NAMALWA (cell line): ENCODE measurements around the gene RELL1.

Experiments used
- DNase-seq: peaks from one replicate; pipeline ENCODE4 v3.0.0-alpha.2; 2015; ENCODE audit warnings: low spot score

Gene RELL1, protein sequence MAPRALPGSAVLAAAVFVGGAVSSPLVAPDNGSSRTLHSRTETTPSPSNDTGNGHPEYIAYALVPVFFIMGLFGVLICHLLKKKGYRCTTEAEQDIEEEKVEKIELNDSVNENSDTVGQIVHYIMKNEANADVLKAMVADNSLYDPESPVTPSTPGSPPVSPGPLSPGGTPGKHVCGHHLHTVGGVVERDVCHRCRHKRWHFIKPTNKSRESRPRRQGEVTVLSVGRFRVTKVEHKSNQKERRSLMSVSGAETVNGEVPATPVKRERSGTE

DNA sequence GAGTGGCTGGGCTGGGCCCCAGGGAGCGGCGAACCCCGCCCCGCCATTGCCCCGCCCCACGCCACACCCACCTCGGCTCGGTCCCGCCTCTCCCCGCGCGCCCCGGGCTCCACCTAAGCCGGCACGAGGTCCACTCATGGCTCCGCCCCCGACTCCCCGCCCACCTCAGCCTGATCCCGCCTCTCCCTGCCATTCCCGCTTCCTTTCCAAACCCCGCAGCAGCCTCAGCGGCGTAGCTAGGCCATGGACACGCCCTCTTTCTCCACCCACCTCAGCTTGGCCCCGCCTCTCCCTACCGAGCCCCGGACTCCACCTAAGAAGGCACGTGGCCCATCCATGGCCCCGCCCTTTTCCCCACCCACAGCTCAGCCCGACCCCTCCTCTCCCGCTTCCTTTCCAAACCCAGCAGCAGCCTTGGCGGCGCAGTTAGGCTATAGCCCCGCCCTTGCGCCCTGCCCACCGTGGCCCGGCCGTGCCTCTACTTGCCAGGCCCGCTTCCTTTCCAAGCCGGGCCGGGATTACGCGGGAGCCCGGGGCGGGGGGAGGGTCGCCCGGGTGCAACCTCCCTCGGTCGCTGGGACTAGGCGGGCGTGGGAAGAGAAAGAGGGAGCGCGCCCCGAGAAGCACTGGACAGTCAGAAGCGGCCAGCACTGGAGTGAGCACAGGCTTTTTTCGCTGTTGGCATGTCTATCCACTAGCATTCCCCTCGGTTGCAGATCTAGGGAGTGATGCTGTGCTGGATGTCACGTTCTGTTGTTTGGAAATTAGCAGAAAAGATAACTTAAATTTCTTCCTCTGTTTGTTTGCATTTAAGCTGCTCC, at the start of gene RELL1:
TSS of gene RELL1 (minus strand) at position 4 of the 821 bp plus-strand sequence. CDS start 89 bp downstream, outside the sequence.
- DNase-seq = peak; percentile 99

DNA sequence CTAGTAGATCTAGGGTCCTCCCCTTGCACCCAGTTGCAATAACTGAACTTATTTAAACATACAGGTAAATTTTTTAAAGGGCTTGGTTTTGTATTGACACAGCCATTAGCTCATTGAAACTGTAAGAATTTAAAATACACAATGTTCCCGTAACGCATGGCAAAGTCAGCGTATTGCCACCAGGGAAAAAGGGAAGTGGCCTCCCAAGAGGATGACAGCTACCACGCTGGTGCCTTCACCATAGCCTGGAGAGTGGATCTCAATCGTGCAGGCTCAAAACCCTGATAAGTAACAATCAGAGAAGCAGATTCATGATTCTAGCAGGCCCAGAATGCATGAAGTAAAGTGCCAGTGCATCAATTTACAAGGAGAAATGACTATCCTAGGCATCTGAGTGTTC, 49.4 kb upstream of the RELL1 start:
- DNase-seq = no peak

DNA sequence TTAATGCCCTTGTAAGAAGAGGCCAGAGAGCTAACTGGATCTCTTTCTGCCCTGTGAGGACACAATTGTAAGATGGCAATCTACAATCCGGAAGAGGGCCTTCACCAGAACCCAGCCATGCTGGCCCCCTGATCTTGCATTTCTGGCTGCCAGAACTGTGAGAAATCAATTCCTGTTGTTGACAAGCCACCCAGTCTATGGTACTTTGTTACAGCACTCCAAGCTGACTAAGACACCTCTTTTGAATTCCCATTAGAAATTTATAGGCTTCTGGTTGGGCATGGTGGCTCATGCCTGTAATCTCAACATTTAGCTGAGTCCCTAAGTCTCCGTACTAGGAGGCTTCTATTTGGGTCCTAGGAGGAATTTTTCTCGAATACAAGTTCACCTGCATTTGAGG, 48.8 kb upstream of the RELL1 start:
- DNase-seq = no peak

- DNase-seq = no peak
These were observed 47.2 kb upstream of the RELL1 start for GRCh38 chr4:37733240-37733867.

- DNase-seq = no peak
These were observed 46.5 kb upstream of the RELL1 start for GRCh38 chr4:37732526-37733186.

- no peak for DNase-seq
These were observed 43.5 kb upstream of the RELL1 start for GRCh38 chr4:37729649-37730004.

GRCh38 chr4:37728064-37728463, 41.9 kb upstream of the RELL1 start:
- no peak for DNase-seq

DNA sequence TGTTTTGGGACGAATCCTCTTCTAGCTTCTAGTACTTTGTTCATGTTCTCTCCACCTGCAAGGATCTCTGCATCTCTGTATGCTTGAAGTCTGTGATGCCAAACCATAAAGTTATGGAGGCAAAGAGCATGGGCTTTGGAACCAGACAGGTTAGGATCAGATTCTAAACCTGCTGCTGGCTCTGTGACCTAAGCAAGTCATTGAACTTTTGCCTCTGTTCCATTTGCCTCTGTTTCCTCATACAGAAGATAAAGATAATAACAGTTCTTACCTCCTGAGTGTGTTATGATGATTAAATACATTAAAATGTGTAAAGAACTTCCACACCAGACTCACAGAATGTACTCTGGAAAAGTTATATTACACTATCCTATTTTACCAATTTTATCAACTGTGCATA, 41.5 kb upstream of the RELL1 start:
- no peak for DNase-seq

DNA sequence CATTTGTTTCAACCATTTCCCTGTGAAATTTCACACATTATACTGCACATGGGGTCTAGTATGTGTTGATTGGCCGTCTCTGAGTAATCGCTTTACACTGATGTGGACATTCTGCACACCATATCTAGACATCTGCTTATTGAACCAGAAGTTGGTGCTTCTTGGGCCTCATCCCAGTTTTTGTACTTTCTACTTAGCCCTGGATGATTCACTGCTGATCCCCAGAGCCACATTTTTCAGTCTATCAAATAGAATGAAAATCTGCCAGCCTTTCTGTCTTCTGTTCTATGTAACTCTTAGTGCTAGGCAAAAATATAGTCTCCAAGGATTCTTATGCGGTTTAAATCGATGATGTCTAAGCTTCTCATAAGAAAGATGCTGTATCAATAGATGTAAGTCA, 40.5 kb upstream of the RELL1 start:
- DNase-seq = no peak

DNA sequence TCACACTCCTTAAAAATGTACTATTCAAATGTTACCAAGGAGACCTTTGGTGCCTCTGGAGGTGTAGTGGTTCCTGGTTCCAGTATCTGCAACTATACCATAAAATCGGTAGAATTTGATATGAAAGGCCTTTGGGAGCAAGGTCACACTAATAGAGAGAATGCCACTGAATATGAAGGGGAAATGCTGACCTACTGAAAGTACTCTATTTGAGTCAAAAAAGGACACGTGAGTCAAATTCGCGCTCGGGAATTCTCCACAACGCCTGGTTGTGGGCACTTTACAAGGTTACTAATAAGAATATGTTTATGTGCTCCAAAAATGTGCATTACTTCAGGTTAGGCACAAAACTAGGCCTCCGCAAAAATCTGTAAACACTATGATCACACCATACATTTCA, 39.5 kb upstream of the RELL1 start:
- DNase-seq = no peak

DNA sequence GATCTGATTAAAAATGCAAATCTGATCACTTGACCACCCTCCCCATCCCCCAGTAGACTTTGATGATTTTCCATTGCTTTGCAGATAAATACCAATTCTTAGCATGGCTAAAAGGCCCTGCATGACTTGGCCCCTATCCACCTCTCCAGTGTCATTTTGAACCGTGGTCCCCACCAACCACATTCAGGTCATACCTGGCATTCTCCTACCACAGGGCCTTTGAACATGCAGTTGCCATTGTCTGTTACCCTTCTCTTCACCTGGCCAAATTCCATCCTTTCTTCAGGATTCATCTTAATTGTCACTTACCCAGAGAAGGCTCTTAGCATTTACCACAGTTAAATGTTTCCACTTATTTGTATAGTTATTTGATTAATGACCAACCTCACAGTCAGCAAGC, 36.9 kb upstream of the RELL1 start:
- no peak for DNase-seq

DNA sequence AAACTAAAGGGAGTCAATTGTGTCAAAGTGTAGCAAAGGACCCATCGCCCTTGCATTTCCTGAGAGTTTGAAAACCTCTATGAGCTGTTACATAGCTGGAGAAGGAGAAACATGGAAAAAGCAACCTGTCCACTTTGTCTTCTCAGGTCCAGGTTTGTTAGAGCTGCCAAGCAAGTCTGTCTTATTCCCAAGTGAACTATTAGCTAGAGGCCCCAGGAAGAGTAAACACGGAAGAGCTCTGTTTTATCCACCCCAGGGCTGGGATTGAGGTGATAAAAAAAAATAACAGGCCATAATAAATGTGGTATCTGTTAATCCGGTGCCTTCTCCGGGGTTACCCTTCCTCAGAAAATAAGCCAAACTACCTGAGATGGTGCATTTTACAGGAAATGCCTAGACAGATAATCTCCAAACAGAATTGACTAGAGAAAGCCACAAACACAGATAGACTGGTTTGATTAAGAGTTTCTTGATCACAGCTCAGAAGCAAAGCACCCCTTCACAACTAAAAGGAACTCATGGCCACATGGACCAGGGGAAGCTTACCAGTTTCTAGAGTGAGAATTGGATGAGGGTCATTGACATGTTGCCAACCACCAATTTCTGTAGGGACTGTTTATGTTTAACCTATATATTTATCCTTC, 35.9 kb upstream of the RELL1 start:
- no peak for DNase-seq

DNA sequence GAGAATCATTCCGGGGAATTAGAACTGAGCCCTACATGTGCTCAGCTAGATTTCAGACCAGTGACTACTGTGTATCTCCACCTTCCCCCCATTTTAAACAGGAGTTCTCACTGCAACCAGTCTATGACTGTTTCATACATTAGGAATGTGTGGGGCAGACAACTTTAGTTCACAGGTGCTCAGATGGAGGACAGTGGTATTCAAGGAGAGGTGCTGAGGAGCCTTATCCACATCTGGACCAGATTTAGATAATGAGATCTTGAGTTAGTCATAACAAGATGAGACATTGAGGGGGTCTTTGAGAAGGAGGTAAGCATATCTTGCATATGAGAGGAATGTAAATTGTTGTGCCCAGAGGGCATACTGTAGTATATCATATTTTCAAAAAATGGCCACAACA, 32.8 kb upstream of the RELL1 start:
- DNase-seq = no peak

GRCh38 chr4:37717576-37717975, 31.4 kb upstream of the RELL1 start:
- no peak for DNase-seq

- DNase-seq = peak; percentile 32
These were observed 29.8 kb upstream of the RELL1 start for GRCh38 chr4:37715889-37716402.

- no peak for DNase-seq
These were observed 24.3 kb upstream of the RELL1 start for GRCh38 chr4:37710491-37710890.

GRCh38 chr4:37706032-37706431, 19.9 kb upstream of the RELL1 start:
- no peak for DNase-seq

DNA sequence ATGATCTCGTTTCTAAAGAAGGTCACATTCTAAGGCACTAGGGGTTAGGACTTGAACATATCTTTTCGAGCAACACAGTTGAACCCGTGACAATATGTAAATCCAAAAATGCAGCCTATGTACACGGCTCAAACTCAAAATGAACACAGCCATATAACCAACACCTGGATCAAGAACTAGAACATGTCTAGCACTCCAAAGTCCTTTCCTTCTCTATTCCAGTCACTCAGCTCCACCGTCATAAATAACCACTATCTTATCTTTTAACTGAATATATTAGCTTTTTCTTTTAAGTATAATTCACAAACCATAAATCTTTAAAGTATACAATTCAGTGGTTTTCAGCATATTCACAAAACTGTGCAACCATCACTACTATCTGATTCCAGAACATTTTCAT, 19.4 kb upstream of the RELL1 start:
- DNase-seq = no peak

DNA sequence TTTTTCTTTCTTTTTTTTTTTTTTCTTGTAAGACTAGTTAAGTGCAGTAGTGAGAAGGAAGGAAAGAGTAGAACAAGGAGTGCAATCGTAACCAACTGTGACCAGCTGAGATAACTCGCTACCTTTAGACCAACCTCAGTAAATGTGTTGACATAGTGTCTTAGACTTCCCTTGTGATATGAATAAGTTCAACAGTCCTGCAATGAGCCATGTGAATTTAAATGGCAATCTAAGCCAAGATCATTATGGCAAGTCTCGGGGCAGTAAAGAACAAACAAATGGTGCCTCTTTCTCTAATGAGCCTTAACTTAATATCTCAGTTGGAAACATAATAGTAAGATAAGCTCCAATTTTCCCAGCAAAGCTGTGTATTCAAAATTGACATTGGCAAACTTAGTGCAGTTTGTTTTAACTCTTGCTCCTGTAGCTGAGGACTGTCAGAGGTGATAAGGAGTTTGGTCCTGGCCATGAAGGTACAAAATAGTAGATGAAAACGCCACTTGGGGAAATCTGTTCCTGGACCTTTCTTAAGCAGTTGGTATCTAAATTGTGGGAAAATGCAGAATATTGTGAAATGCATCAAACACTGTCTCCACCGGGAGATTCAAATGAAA, 13.8 kb upstream of the RELL1 start:
- no peak for DNase-seq

DNA sequence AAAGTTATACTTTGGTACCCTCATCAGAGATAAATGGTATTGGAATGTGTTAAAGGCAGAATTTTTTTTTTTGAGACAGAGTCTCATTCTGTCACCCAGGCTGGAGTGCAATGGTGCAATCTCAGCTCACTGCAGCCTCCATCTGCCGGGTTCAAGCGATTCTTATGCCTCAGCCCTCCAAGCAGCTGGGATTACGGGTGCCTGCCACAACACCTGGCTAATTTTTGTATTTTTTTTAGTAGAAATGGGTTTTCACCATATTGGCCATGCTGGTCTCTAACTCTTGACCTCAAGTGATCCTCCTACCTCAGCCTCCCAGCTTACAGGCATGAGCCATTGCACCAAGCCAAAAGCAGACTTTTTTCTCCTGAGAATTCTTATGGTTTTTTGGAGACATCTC, 11.4 kb upstream of the RELL1 start:
- DNase-seq = no peak

GRCh38 chr4:37693450-37694190, 7.4 kb upstream of the RELL1 start:
- no peak for DNase-seq
